ENCODE measurements around the gene PRR18. TPM values are rescaled to one million over a fixed set of nuclear protein-coding genes. Genes with fewer than 3 reads are reported as not detected.

Gene PRR18
- total and polyA plus RNA-seq, 2 of the 8 experiments (the other 6 are each of a cell fraction or from before 2014, with no cell fraction given), result 0.08 to 0.19 TPM

DNA sequence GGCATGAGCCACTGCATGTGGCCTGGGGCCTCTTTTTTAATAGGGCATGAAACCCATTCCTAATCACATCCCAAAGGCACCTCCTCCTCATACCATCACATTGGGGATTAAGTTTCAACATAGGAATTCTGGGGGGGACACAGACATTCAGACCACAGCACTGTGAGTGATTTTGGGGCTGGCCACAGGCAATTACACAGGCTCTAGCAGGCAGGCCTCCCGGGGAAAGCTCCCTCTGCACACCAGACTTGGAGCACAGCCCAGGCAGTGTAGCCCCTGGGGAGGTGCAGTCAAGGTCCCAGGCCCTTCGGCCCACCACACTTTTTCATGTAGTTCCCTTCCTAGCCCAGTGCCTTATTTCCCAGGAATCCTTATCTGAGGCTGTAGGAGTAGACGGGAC, 28.7 kb upstream of the PRR18 start:
- H3K14ac ChIP-seq (ENCODE audit: insufficient read length), result no peak overlapping the region
- no peaks in the 10 kb centered on the region for H3K27me3 ChIP-seq (replicated peaks in 1 of 4; ENCODE audit: control insufficient read depth in 3 of 4, extremely low read depth in 1 of 4, insufficient read depth in 3 of 4, low read length in 3 of 4)
- peaks cover 3 to 25% (median 4%) of the 10 kb centered on the region in 4 experiments; a peak in 4 of 8 replicates for H3K36me3 ChIP-seq (ENCODE audit: control insufficient read depth in 2 of 4, insufficient read depth in 4 of 4, low read length in 3 of 4)
- no peak overlapping the region for H3K9ac ChIP-seq (replicated peaks in 1 of 4; ENCODE audit: extremely low read depth in 1 of 4, low read depth in 3 of 4, low read length in 3 of 4)
- H2BK5ac ChIP-seq (ENCODE audit: low read depth, low read length), result no peak overlapping the region
- no peak overlapping the region for H3K4me3 ChIP-seq (ENCODE audit: extremely low read depth in 1 of 4, insufficient read depth in 2 of 4, low read depth in 3 of 4, low read length in 4 of 4)
- H4K8ac ChIP-seq (ENCODE audit: extremely low read depth, insufficient read depth, low read length), result no peak overlapping the region
- H2AK5ac ChIP-seq (ENCODE audit: low read depth, low read length), result no peak overlapping the region
- no peak for DNase-seq (ENCODE audit: low read depth in 1 of 2, low spot score in 2 of 2)
- H3K23me2 ChIP-seq (ENCODE audit: low read depth, low read length), result peaks cover 1% of the 10 kb centered on the region
- no peak overlapping the region for H3K56ac ChIP-seq (replicated peaks; ENCODE audit: insufficient read length, low read depth, low read length)
- H2BK12ac ChIP-seq (ENCODE audit: low read depth, low read length), result no peak overlapping the region
- no peak overlapping the region for H4K5ac ChIP-seq (ENCODE audit: insufficient read length, low read depth, low read length)
- H3K4me1 ChIP-seq (replicated peaks in 1 of 4; ENCODE audit: control insufficient read depth in 3 of 4, insufficient read depth in 4 of 4, low read length in 3 of 4), result peaks cover 0 to 6% (median under 1%) of the 10 kb centered on the region in 4 experiments; a peak in 1 of 7 replicates
- POLR2A ChIA-PET (ENCODE audit: partially characterized antibody), result interaction anchor here (1.2 kb wide), 1 partner anchor 52 kb away, joined by 3 read pairs; no protein-coding TSS in a partner anchor
- H2AFZ ChIP-seq (ENCODE audit: low read length), result no peak overlapping the region
- no peak for FAIRE-seq
- H3K79me2 ChIP-seq (ENCODE audit: control insufficient read depth in 1 of 2, insufficient read depth in 2 of 2, low read length in 2 of 2), result peaks cover 34 to 100% of the 10 kb centered on the region in 2 experiments
- peaks cover 22 to 36% of the 10 kb centered on the region in 2 experiments for H4K20me1 ChIP-seq (replicated peaks in 1 of 2; ENCODE audit: control insufficient read depth in 1 of 2, insufficient read depth in 2 of 2, low read length in 2 of 2)
- H2BK20ac ChIP-seq (ENCODE audit: low read length), result no peak overlapping the region
- H2BK120ac ChIP-seq (replicated peaks; ENCODE audit: low read depth, low read length), result no peak overlapping the region
- CTCF ChIA-PET (ENCODE audit: partially characterized antibody), result interaction anchor here (1.5 to 2.5 kb wide), 4 partner anchors 18 to 44 kb away, joined by 4 to 12 read pairs (median 8); partner anchors contain the start of gene PRR18
- H3K4ac ChIP-seq (replicated peaks; ENCODE audit: insufficient read length, low read depth, low read length), result no peak overlapping the region
- TF ChIP-seq HDAC2 (IDR thresholded peaks at IDR 0.05; ENCODE audit: borderline replicate concordance in 1 of 2, low read depth in 2 of 2, low read length in 2 of 2) (no peak), BRCA1 (IDR thresholded peaks at IDR 0.05; ENCODE audit: low read depth, low read length) (no peak), TAF1 (IDR thresholded peaks at IDR 0.05; ENCODE audit: low read depth, low read length) (no peak), POLR2A (IDR thresholded peaks at IDR 0.05; ENCODE audit: control extremely low read depth in 1 of 2, low read depth in 2 of 2, low read length in 2 of 2) (no peak), RFX5 (IDR thresholded peaks at IDR 0.05; ENCODE audit: borderline replicate concordance, low read depth, low read length) (no peak), CTCF (IDR thresholded peaks at IDR 0.05; ENCODE audit: control extremely low read depth in 1 of 3, insufficient read depth in 1 of 3, low read depth in 1 of 3, low read length in 3 of 3) (no peak), BACH1 (IDR thresholded peaks at IDR 0.05; ENCODE audit: low read length) (no peak)
- no peak overlapping the region for H4K91ac ChIP-seq (replicated peaks; ENCODE audit: insufficient read length, low read length)
- H3K79me1 ChIP-seq (ENCODE audit: low read depth, low read length), result peaks cover 31% of the 10 kb centered on the region
- no peak overlapping the region for H3K27ac ChIP-seq (ENCODE audit: low read depth, low read length)
- H2BK15ac ChIP-seq (ENCODE audit: low read length), result no peak overlapping the region
- no peaks in the 10 kb centered on the region for H3K9me3 ChIP-seq (ENCODE audit: insufficient read depth in 2 of 2, low read depth in 1 of 2, low read length in 1 of 2)
- no peak overlapping the region for H3K23ac ChIP-seq (ENCODE audit: insufficient read length)
- H3K18ac ChIP-seq (ENCODE audit: extremely low read depth, low read length), result no peak overlapping the region
- no peak overlapping the region for H3K4me2 ChIP-seq (ENCODE audit: insufficient read depth in 1 of 2, low read depth in 2 of 2, low read length in 2 of 2)
- 98% methylated on average over 3 of the region's 3 CpGs; no CpG with 5 or more reads in 1 of the 2 experiments for WGBS, 2 experiments (ENCODE audit: extremely low coverage in 1 of 2, insufficient coverage in 1 of 2, insufficient read length in 1 of 2, insufficient replicate concordance in 2 of 2, low coverage in 1 of 2, low lambda C conversion rate in 2 of 2, missing lambda C conversion rate in 1 of 2)

Measured in H1 (cell line).